Naive thymus-derived CD4-positive, alpha-beta T cell (primary cell): ENCODE results near the gene FN1. TPM values are rescaled to one million over a fixed set of nuclear protein-coding genes. Genes with fewer than 3 reads are reported as not detected.

Experiments
- ATAC-seq: fragments of 150-1000 bp; cut with Tn5 transposase; 2 replicates; pipeline ENCODE4 v1.10.0; 2021; ENCODE audit warnings: mild to moderate bottlenecking, moderate library complexity
- CTCF ChIA-PET: fragments of 350-600 bp; sonication (Branson Sonifier 250); formaldehyde crosslinking; loops from one replicate; lab custom pipeline; 2021; ENCODE audit warnings: antibody characterized with exemption; lab: Charles Lee
- POLR2A ChIA-PET: fragments of 350-600 bp; sonication (Branson Sonifier 250); formaldehyde crosslinking; loops from one replicate; lab custom pipeline; 2021; ENCODE audit warnings: antibody characterized with exemption, inconsistent platforms; lab: Charles Lee
- DNase-seq, 9 donors: peaks; one replicate each; pipeline versions ENCODE4 v3.0.0 to v3.0.0-alpha.2; 2020 to 2022; ENCODE audit warnings: mixed read lengths in 1 of 9
- H3K27ac ChIP-seq: one replicate; pipeline ENCODE4 v1.7.0; 2013; ENCODE audit warnings: mild to moderate bottlenecking, low read depth, low read length, moderate library complexity
- H3K27me3 ChIP-seq, 2 donors: one replicate each; pipeline ENCODE4 v1.7.0; 2013; ENCODE audit warnings: low read length in 2 of 2, mild to moderate bottlenecking in 2 of 2, moderate library complexity in 2 of 2; ENCODE audit not compliant: control insufficient read depth in 2 of 2, insufficient read depth in 2 of 2
- H3K36me3 ChIP-seq, 3 experiments: 1 replicate in 2 of 3; 2 replicates in 1 of 3; pipeline ENCODE4 v1.7.0; 2013; ENCODE audit warnings: low read length in 3 of 3, mild to moderate bottlenecking in 3 of 3, moderate library complexity in 1 of 3; ENCODE audit not compliant: insufficient read depth in 3 of 3, control insufficient read depth in 2 of 3
- H3K4me1 ChIP-seq, 2 donors: one replicate each; pipeline ENCODE4 v1.7.0; 2013; ENCODE audit warnings: low read length in 2 of 2, mild to moderate bottlenecking in 2 of 2, moderate library complexity in 1 of 2; ENCODE audit not compliant: control insufficient read depth in 2 of 2, insufficient read depth in 2 of 2
- H3K4me3 ChIP-seq: 2 replicates; pipeline ENCODE4 v1.7.0; 2013; ENCODE audit warnings: mild to moderate bottlenecking, low read length
- H3K9me3 ChIP-seq, 3 experiments: 1 replicate in 2 of 3; 2 replicates in 1 of 3; pipeline ENCODE4 v1.7.0; 2013; ENCODE audit warnings: low read length in 3 of 3; ENCODE audit not compliant: control insufficient read depth in 2 of 3
- H3K27ac Mint-ChIP-seq, 9 donors: one replicate each; pipeline ENCODE4 v1.8.0; 2020 to 2022; ENCODE audit warnings: mixed read lengths in 9 of 9, mild to moderate bottlenecking in 8 of 9, moderate library complexity in 5 of 9, inconsistent platforms in 2 of 9
- H3K27me3 Mint-ChIP-seq, 5 donors: one replicate each; pipeline ENCODE4 v1.8.0; 2021 to 2022; ENCODE audit warnings: mixed read lengths in 5 of 5, mild to moderate bottlenecking in 1 of 5
- H3K36me3 Mint-ChIP-seq, 5 donors: one replicate each; pipeline ENCODE4 v1.8.0; 2020 to 2022; ENCODE audit warnings: mixed read lengths in 5 of 5, mild to moderate bottlenecking in 3 of 5, inconsistent platforms in 1 of 5
- H3K4me1 Mint-ChIP-seq, 7 donors: one replicate each; pipeline ENCODE4 v1.8.0; 2020 to 2022; ENCODE audit warnings: mixed read lengths in 7 of 7, mild to moderate bottlenecking in 3 of 7, inconsistent platforms in 1 of 7
- H3K4me3 Mint-ChIP-seq, 10 donors: one replicate each; pipeline ENCODE4 v1.8.0; 2020 to 2022; ENCODE audit warnings: mild to moderate bottlenecking in 10 of 10, mixed read lengths in 10 of 10, moderate library complexity in 6 of 10, inconsistent platforms in 2 of 10
- H3K9me3 Mint-ChIP-seq, 11 donors: one replicate each; pipeline ENCODE4 v1.8.0; 2020 to 2022; ENCODE audit warnings: mixed read lengths in 11 of 11, mild to moderate bottlenecking in 4 of 11, inconsistent platforms in 1 of 11, moderate library complexity in 1 of 11
- intact Hi-C, 2 donors: fragments of 100-400 bp; cut with micrococcal nuclease; formaldehyde crosslinking; loops; one replicate each; pipeline ENCODE4 v1.15.1; 2023
- polyA plus RNA-seq, 2 donors: library from polyadenylated mRNA; unstranded; fragments of 300-500 nt; fragmentation: Illumina TruSeq; gene quantifications; one replicate each; pipeline ENCODE4 v1.2.3, GENCODE V29; 2021
- total RNA-seq, 6 experiments: library from RNA in 5 of 6; stranded (reverse) in 5 of 6; gene quantifications; 1 replicate in 5 of 6; 2 replicates in 1 of 6; pipeline ENCODE4 v1.2.3 and lab custom pipeline; 2021 to 2026

The FN1 gene
- total and polyA plus RNA-seq, 7 experiments from 2014 or later, result 0.13 to 2.2 (median 0.68) TPM

DNA sequence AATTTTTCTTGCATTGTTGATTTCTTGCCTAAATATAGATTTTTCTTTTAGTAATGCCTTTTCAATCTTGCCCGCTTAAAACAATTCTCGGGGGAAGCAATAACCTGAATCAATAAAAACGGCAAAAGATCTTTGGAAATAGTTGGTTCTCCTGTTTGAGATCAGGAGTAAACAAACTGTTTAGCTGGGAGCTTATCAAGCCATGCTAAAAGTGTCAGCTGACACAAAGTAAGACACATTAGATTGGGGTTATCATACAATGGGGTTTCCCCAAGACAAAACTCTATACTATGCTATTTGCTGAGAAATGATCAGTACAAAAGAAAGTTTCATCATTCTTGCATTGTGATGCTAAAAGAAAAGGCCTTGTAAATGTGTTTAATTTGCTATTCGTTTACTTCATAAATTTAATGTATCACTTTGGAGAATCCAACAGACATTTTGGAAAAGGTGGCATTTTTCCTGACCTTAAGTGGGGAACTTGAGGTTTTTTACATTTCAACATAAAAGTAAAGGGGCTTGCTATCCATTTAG lies 77.5 kb downstream of the FN1 start:
- H3K9me3 Mint-ChIP-seq, result no peaks in the 10 kb centered on the region
- intact Hi-C loops, result no loop called here
- peaks cover 16 to 61% (median 42%) of the 10 kb centered on the region in 5 donors for H3K36me3 Mint-ChIP-seq
- Histone ChIP-seq H3K27ac (no peak overlapping the region), H3K9me3 (no peaks in the 10 kb centered on the region), H3K36me3 (peaks cover 0 to 6% (median 0%) of the 10 kb centered on the region in 3 experiments), H3K4me1 (no peaks in the 10 kb centered on the region), H3K27me3 (no peaks in the 10 kb centered on the region), H3K4me3 (no peak overlapping the region)
- no peaks in the 10 kb centered on the region for H3K27me3 Mint-ChIP-seq
- H3K27ac Mint-ChIP-seq, result no peak overlapping the region
- peaks cover 0 to 2% (median 0%) of the 10 kb centered on the region in 7 donors for H3K4me1 Mint-ChIP-seq
- H3K4me3 Mint-ChIP-seq, result no peak overlapping the region
- ChIA-PET POLR2A (no interaction called here), CTCF (no interaction called here)
- ATAC-seq, result no peak
- DNase-seq, result no peak

DNA sequence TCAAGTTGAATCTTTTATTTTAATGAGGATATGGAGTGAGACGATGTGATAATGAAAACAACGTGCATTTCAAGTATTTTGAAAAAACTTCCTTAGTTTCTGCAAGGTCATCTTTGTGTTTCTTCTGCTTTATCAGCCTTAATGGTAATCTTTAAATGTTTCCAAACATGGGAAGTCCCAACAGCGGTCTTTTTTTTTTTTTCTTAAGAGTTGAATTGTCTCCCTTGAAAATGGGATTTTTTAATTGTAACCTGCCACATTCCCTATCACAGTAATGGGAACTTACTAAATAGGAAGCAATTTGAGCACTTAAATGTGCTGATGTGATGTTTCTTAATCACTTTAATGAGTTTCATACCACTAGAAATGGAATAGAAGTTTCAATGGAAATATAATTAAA lies 78.2 kb downstream of the FN1 start:
- Mint-ChIP-seq H3K27ac (no peak overlapping the region), H3K4me1 (no peaks in the 10 kb centered on the region), H3K9me3 (no peaks in the 10 kb centered on the region), H3K4me3 (no peak overlapping the region), H3K36me3 (peaks cover 13 to 61% (median 43%) of the 10 kb centered on the region in 5 donors), H3K27me3 (no peaks in the 10 kb centered on the region)
- H3K36me3 ChIP-seq, result peaks cover 0 to 6% (median 0%) of the 10 kb centered on the region in 3 experiments
- no peak overlapping the region for H3K27ac ChIP-seq
- intact Hi-C loops, result no loop called here
- DNase-seq (no peak), ATAC-seq (no peak)
- ChIA-PET POLR2A (no interaction called here), CTCF (no interaction called here)
- no peaks in the 10 kb centered on the region for H3K9me3 ChIP-seq
- no peaks in the 10 kb centered on the region for H3K27me3 ChIP-seq
- no peak overlapping the region for H3K4me3 ChIP-seq
- no peaks in the 10 kb centered on the region for H3K4me1 ChIP-seq

- Mint-ChIP-seq H3K36me3 (peaks cover 7 to 57% (median 38%) of the 10 kb centered on the region in 5 donors), H3K27ac (no peak overlapping the region), H3K27me3 (no peaks in the 10 kb centered on the region), H3K9me3 (no peaks in the 10 kb centered on the region), H3K4me3 (no peak overlapping the region), H3K4me1 (no peaks in the 10 kb centered on the region)
- no peak overlapping the region for H3K4me3 ChIP-seq
- intact Hi-C loops, result no loop called here
- ATAC-seq, result no peak
- no peak overlapping the region for H3K27ac ChIP-seq
- DNase-seq, result no peak
- H3K4me1 ChIP-seq, result no peaks in the 10 kb centered on the region
- H3K9me3 ChIP-seq, result no peaks in the 10 kb centered on the region
- H3K36me3 ChIP-seq, result no peaks in the 10 kb centered on the region
- POLR2A ChIA-PET, result no interaction called here
- CTCF ChIA-PET, result no interaction called here
- H3K27me3 ChIP-seq, result no peaks in the 10 kb centered on the region
Observed at GRCh38 chr2:215356948-215357461, 78.9 kb downstream of the FN1 start.

DNA sequence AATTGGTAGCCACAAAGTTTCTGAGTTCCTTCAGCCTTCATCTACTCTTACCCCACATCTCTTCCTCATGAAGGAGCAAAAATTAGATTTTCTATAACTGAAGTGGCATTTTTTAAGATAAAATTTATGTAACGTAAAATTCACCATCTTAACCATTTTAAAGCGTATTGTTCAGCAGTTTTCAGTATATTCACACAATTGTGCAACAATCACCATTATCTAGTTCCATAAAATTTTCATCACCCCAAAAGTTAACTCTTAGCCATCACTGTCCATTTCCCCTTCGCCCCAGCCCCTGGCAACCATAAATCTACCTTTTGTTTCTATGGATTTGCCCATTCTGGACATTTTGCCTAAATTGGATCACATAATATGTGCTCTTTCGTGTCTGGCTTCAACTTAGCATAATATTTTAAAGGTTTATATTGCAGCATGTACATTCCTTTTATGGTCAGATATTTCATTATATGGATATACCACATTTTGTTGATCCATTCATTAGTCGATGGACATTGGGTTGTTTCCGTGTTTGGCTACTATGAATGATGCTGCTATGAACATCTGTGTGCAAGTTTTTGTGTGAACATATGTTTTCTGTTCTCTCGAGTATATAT lies 79.4 kb downstream of the FN1 start:
- H3K36me3 Mint-ChIP-seq, result peaks cover 6 to 57% (median 39%) of the 10 kb centered on the region in 5 donors
- intact Hi-C loops, result no loop called here
- H3K9me3 Mint-ChIP-seq, result no peaks in the 10 kb centered on the region
- CTCF ChIA-PET, result no interaction called here
- no peak for DNase-seq
- H3K27me3 ChIP-seq, result no peaks in the 10 kb centered on the region
- H3K4me3 Mint-ChIP-seq, result no peak overlapping the region
- H3K36me3 ChIP-seq, result peaks cover 0 to under 1% (median 0%) of the 10 kb centered on the region in 3 experiments
- no peaks in the 10 kb centered on the region for H3K4me1 ChIP-seq
- H3K27me3 Mint-ChIP-seq, result no peaks in the 10 kb centered on the region
- H3K9me3 ChIP-seq, result no peaks in the 10 kb centered on the region
- H3K27ac ChIP-seq, result no peak overlapping the region
- no peak overlapping the region for H3K4me3 ChIP-seq
- H3K27ac Mint-ChIP-seq, result no peak overlapping the region
- H3K4me1 Mint-ChIP-seq, result no peaks in the 10 kb centered on the region
- no peak for ATAC-seq
- POLR2A ChIA-PET, result no interaction called here

- peaks cover 0 to 6% (median 0%) of the 10 kb centered on the region in 3 experiments for H3K36me3 ChIP-seq
- no peak overlapping the region for H3K4me3 Mint-ChIP-seq
- no peaks in the 10 kb centered on the region for H3K27me3 ChIP-seq
- no peaks in the 10 kb centered on the region for H3K9me3 ChIP-seq
- intact Hi-C loops, result no loop called here
- H3K9me3 Mint-ChIP-seq, result no peaks in the 10 kb centered on the region
- peaks cover 6 to 57% (median 43%) of the 10 kb centered on the region in 5 donors for H3K36me3 Mint-ChIP-seq
- H3K27ac Mint-ChIP-seq, result no peak overlapping the region
- DNase-seq (no peak), ATAC-seq (no peak)
- POLR2A ChIA-PET, result no interaction called here
- H3K4me1 Mint-ChIP-seq, result no peaks in the 10 kb centered on the region
- H3K27ac ChIP-seq, result no peak overlapping the region
- no peak overlapping the region for H3K4me3 ChIP-seq
- H3K4me1 ChIP-seq, result no peaks in the 10 kb centered on the region
- H3K27me3 Mint-ChIP-seq, result no peaks in the 10 kb centered on the region
- CTCF ChIA-PET, result no interaction called here
Observed at GRCh38 chr2:215355801-215356200, 80.1 kb downstream of the FN1 start.

DNA sequence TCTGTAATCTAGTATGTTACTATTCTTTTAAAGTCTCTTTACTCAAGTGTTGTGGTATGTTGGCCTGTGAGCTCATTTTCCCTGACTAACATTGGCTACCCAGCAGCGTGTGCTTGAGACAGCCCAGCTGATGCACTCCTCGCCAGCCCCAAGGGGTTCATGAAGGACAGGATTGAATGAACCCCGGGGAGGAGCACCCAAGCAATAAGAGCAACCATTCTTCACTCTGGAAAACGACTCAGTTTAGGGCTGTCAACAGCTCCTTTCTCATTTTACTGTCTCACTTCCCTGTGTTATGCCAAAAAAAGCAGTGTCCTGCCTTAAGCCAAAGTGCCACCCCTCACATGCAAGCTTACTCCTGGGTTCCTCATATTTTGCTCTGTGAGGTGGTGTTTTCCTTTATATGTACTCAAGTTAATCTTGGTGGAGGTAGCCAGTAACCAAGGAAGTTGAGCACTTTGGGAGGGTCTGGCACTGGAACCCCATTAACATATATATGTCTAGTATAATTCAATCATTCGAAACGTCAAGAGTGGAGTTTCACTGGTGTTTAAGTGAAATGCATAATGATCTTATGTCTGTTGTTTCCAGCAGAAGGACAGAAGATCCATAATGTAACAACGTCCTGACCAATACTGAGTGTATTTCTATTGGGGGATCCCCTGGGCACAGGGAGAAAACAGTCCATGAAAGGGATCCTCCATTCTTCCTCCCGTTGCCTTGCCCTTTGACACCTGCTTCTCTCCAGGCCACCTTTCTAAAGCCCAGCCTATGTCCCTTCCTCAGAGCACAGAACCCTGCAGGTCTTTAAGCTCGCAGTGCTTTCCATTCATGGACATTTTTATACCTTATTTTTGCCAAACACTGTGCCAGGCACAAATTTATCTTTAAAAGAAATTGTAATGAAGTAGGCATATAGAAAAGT lies 80.8 kb downstream of the FN1 start:
- intact Hi-C loops, result no loop called here
- Histone ChIP-seq H3K4me3 (no peak overlapping the region), H3K27me3 (no peaks in the 10 kb centered on the region), H3K4me1 (no peaks in the 10 kb centered on the region), H3K9me3 (no peaks in the 10 kb centered on the region), H3K36me3 (peaks cover 0 to 7% (median 3%) of the 10 kb centered on the region in 3 experiments), H3K27ac (no peak overlapping the region)
- ChIA-PET POLR2A (no interaction called here), CTCF (no interaction called here)
- DNase-seq, result no peak
- ATAC-seq, result no peak
- no peaks in the 10 kb centered on the region for H3K9me3 Mint-ChIP-seq
- H3K4me3 Mint-ChIP-seq, result no peak overlapping the region
- no peaks in the 10 kb centered on the region for H3K4me1 Mint-ChIP-seq
- H3K36me3 Mint-ChIP-seq, result peaks cover 6 to 62% (median 46%) of the 10 kb centered on the region in 5 donors
- H3K27me3 Mint-ChIP-seq, result no peaks in the 10 kb centered on the region
- H3K27ac Mint-ChIP-seq, result peak overlapping the region in 1 of 9 donors; percentile 3
